Astrocyte of the hippocampus (primary cell): ENCODE measurements around the gene IL24.
A peak's percentile ranks its signal among the peaks of the same experiment; 100 is the strongest.

Experiments used
- DNase-seq: peaks from one replicate; pipeline ENCODE4 v3.0.0; 2011; ENCODE audit warnings: low read depth, low spot score

IL24 gene

DNA sequence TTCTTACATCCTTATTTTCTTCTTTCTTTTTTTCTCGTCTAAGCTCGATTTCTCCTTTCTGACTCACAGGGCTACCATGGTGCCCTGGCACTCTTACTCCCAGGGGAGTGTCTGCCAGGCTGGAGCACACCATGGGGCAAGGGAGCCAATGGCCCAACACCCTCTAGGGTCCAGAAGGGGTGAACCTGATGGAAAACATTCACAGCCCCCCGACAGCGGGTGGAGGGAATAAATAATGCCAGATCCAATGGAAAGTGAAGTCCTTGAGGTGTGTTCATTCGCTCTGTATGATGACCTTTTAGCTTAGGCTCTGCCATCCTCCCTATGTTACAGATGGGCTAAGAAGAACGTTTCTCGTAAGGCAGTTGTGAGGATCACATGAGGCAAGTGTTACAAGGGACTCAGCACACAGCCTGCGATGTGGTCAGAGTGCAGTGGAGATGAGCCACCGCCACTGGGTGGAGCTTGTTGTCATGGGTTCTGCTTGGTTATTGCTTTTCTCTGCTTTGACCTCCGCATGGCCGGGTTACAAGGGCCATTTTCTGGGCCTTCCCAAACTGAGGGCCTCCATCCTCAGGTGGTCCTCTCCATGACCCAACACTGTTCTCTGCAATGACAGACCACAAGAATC is 28.0 kb downstream of the IL24 start:
- no peak for DNase-seq

DNA sequence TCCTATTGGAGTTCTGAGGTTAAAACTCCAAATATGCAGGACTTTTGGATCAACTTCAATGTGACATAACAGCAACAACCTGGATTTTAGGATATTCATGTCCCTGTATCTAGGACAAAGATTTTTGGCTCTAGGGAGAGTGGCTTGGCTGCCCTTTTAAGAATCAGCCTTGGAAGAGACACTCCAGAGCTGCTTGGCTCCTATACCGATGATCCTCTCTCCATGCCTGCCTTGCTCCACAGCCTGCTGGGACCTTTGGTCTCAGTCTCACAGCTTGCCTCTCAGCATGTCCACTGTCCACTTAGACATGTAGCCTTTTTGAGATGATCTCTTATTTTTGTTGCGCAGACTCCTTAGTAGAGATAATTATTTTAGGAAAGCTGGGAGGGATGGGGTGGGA is 29.0 kb downstream of the IL24 start:
- DNase-seq, result no peak

- no peak for DNase-seq
These were observed 32.3 kb downstream of the IL24 start for GRCh38 chr1:206929524-206929923.

GRCh38 chr1:206930210-206930798 is 33.1 kb downstream of the IL24 start:
- DNase-seq, result no peak

DNA sequence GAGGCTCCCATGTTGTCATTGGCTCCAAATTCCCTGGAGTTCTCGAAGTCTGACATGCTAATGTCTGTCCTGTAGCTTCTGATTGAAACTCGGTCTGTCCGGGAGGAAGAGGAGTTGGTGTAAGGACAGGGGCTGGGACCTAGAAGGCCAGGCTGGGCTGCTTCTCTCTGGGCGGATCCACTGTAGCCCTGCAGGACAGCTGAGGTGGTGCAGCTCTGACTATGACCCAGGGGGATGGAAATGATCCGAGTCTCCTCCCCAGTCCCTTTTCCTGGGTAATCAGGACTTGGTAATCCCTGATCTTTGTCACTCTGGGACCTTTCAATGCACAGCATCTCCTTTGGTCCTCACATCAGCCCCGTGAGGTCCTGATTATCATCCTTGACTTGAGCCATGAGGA is 34.5 kb downstream of the IL24 start:
- DNase-seq, result no peak

GRCh38 chr1:206932177-206932576 is 34.9 kb downstream of the IL24 start:
- DNase-seq, result no peak

DNA sequence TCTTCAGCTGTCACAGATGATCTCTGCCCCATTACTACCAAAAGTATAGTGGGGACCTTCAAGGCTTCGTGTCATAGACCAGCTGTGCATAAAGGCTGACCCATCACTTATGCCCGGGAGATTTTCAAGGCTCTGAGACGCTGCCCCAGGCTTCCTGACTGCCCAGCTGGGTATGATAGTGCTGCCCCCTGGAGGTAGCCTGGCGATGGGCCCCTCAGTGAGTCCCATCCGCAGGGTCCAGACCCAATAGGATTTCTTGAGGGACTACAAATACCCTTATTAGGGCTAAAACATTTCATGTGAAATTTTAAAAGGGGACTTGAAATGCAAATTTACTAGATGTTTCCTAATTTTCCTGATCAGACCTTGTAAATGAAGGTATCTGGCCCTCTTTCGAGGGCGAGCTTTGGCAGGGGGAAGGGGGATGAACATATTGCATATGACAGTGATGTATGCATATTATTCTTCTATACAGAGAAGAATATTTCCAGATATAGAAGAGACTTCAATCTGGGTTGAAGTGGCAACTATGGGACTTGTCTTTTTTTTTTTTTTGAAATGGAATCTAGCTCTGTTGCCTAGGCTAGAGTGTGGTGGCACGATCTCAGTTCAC is 36.2 kb downstream of the IL24 start:
- DNase-seq, result no peak

DNA sequence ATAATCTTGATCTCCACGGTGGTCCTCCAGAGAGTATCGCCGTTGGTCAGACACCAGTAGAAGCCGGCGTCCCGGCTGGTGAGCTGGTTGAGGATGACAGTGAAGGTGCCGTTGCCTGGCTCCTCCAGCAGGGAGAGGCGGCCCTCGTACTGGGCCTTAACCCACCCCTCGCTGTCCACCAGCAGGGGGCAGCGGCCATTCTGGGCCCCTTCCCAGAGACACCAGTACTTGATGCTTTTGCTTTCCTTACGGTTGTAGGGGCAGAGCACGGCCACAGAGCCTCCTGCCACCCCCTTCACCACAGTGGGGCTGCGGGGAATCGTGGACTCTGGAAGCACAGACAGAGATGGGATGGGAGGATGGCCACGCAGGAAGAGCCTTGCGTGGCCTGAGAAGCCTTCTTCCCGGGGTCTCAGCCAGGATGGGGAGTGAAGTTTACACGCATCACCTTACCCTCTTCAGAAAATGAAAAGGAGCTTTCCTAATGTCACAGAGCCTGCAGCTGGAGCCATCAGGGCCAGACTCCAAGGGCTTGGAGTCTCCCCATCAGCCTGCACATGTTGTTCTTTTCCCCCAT is 38.3 kb downstream of the IL24 start:
- DNase-seq, result no peak

- DNase-seq, result no peak
These were observed 40.2 kb downstream of the IL24 start for GRCh38 chr1:206937425-206937824.

DNA sequence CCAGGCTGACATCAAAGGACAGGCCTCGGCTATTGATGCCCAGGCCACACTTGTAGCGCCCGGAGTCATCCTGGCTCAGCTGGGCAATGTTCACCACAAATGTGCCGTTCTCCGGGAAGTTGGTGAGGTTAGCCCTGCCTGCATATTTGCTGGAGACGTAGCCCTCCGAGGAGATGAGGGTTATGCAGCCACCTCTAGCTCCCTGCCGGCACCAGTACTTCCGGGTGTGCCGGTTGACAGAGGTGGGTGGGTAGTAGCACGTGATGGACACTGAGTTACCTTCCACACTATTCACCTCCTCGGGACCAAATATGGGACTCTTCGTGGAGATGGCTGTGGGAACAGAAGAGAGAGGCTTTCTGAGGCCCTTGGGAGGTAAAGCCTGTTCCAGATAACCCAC is 41.9 kb downstream of the IL24 start:
- DNase-seq, result no peak

GRCh38 chr1:206939841-206940587 is 42.8 kb downstream of the IL24 start:
- DNase-seq, result no peak

- no peak for DNase-seq
These were observed 43.3 kb downstream of the IL24 start for GRCh38 chr1:206940588-206940936.

GRCh38 chr1:206941766-206942418 is 44.6 kb downstream of the IL24 start:
- DNase-seq, result no peak

GRCh38 chr1:206944703-206945102 is 47.5 kb downstream of the IL24 start:
- DNase-seq, result no peak

DNA sequence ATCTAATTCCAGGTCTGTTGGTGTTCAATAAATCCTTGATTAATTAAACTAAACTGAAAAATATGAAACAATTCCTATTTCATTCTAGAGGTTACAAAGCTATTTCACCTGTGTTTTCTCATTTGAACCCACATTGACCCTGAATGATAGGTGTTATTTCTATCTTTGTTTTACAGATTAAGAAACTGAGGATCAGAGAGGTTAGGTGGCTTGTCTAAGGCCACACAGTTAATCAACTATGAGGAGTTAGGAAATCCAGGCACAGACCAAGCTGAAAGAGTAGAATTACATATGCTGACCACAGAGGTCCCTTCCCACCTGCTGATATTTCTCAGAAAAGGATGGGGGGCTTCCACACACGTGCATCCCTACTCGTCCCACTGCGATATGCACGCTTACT is 48.5 kb downstream of the IL24 start:
- no peak for DNase-seq

- DNase-seq, result no peak
These were observed 49.0 kb downstream of the IL24 start, which contains the start of gene PIGR for GRCh38 chr1:206946261-206946660. PIGR (minus strand) TSS chr1:206946466; CDS start chr1:206940531, 5,935 bp downstream.

GRCh38 chr1:206947255-206947654 is 50.0 kb downstream of the IL24 start:
- no peak for DNase-seq

DNA sequence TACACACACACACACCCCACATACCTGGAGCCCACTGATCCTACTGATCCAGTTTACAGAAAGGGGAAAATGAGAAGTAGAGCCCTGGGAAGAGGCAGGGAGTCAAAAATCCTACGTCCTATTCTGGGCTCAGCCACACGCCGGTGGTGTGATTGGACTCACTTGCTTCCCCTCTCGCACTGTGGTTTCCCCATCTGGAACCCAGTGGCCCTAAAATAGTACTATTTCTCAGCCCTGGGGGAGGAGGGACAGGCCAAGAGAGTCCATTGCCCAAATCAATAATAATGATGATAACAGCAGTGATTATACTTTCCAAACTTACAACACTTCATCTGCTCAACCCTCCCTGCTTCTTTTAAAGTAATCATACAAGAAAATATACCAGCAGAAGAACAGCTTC is 52.0 kb downstream of the IL24 start:
- no peak for DNase-seq

GRCh38 chr1:206949641-206950040 is 52.4 kb downstream of the IL24 start:
- no peak for DNase-seq

GRCh38 chr1:206951318-206952100 is 54.3 kb downstream of the IL24 start:
- no peak for DNase-seq

DNA sequence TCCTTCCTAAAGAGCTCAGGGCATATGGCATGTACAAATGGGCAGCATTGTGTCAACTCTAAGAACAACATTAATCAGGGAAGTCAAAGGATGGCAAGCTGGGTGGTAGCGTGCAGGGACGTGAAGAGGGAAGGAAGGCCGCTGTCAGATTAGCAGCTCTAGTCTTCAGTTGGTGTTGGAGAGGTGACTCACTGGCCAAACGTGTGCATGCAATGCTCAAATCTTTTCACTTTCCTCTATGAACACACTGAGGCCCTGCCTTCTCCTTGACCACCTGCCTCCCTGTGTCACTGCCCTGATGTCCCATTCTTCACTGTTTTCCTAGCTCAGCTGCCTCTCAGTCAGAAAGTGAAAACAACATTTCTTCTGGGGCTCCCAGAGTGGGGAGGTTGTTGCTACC is 54.9 kb downstream of the IL24 start:
- DNase-seq, result peak; percentile 27
